GM12873 (cell line): ENCODE measurements around the gene MICALL2.

Source experiments
- CTCF ChIP-seq: IDR thresholded peaks from 2 replicates; pipeline ENCODE4 v1.5.1; 2012; ENCODE audit warnings: low read depth, mild to moderate bottlenecking, moderate library complexity, low read length, control low read depth; ENCODE audit not compliant: insufficient read depth; ENCODE audit errors: missing control alignments

Gene MICALL2

GRCh38 chr7:1475991-1476390 lies 16.7 kb upstream of the MICALL2 start:
- TF ChIP-seq CTCF = no peak

DNA sequence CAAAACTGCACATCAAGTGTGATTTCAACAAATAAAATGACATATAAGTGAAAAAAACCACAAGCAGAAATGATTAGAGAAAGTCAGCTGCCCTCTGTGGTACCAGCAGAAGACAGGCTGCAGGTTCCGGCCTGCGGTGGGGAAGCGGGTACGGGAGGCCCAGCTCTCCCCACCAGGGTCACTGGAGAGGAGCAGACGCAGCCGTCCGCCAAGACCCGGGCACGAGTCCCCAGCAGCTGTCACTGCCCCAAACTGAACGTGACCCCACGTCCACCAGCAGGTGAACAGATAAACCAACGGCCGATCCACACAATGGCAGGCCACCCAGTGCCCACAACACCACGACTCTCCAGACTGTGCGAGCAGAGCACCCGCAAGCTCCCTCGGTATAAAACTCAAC lies 16.1 kb upstream of the MICALL2 start:
- no peak for TF ChIP-seq CTCF

DNA sequence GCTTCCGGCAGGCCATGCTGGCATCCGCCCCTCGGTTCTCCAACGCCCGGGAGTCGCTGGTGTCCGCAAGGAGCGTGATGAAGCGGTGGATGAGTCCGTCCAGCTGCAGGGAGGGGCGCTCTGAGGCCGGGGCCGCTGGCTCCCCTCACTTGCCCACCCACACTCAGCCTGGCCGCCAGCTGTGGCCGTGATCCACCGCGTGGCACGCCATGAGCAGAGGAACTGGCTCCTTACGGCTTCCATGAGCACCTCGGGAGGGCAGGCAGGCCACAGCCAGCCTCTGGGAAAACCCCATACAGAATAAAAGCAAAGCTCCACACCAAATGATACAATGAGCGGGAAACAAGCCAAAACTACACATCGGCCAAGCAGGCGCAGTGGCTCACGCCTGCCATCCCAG lies 15.5 kb upstream of the MICALL2 start:
- no peak for TF ChIP-seq CTCF

DNA sequence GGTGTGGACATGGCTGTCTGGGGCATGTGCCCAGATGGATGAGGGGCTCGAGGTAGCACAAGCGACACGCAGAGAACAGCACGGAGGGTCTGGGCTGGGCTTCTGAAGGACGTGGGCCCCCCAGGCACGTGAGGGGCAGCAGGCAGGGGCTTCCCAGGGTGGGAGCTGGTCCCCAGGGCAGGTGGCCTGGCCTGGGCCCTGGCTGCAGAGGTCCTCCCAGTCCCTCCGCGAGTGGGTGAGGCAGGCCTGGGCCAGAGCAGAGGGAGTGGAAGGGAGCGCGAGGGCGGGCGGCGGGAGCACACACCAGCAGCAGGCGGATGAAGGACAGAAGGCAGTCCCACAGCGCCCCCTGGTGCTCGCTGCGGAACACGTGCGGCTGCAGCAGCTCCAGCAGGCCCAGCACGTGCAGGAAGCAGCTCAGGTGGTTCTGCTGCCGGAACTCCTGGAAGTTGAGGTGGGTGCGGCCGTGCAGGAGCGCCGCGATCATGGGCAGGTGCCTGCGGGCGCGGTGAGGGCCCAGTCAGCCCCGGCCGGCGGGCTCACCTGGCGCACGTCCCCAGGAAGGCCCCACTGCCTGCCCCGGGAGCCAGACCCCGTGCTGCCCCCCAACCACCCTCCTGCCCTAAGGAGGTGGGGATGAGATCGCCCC lies 14.7 kb upstream of the MICALL2 start:
- TF ChIP-seq CTCF = peak; percentile 96

DNA sequence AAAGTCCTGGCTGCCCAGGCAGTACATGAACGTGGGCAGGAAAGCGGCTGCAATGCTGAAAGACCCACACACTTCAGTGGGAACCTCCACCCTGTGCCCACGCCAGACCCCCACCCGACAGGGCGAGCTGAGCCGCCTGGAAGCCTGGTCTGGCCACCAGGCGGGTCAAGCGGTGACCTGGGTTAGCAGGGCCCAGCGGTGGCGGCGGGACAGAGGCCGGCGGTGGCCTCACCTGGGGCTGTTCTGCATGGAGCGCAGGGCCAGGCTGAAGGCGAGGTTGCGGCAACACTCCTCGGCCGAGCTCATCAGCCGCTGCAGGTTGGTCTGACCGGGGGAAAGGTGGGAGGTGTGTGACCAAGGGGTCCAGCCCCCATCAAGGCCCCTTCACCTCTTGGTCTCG lies 11.6 kb upstream of the MICALL2 start:
- no peak for TF ChIP-seq CTCF

- TF ChIP-seq CTCF = no peak
These were observed 9.5 kb upstream of the MICALL2 start for GRCh38 chr7:1468643-1469298.

- TF ChIP-seq CTCF = no peak
These were observed 8.9 kb upstream of the MICALL2 start for GRCh38 chr7:1468203-1468602.
